ENCODE results near the gene MECR. TPM values are rescaled to one million over a fixed set of nuclear protein-coding genes. Genes with fewer than 3 reads are reported as not detected.

Gene MECR
- total RNA-seq, 1 donor from 2014 or later, result 22.5 TPM

DNA sequence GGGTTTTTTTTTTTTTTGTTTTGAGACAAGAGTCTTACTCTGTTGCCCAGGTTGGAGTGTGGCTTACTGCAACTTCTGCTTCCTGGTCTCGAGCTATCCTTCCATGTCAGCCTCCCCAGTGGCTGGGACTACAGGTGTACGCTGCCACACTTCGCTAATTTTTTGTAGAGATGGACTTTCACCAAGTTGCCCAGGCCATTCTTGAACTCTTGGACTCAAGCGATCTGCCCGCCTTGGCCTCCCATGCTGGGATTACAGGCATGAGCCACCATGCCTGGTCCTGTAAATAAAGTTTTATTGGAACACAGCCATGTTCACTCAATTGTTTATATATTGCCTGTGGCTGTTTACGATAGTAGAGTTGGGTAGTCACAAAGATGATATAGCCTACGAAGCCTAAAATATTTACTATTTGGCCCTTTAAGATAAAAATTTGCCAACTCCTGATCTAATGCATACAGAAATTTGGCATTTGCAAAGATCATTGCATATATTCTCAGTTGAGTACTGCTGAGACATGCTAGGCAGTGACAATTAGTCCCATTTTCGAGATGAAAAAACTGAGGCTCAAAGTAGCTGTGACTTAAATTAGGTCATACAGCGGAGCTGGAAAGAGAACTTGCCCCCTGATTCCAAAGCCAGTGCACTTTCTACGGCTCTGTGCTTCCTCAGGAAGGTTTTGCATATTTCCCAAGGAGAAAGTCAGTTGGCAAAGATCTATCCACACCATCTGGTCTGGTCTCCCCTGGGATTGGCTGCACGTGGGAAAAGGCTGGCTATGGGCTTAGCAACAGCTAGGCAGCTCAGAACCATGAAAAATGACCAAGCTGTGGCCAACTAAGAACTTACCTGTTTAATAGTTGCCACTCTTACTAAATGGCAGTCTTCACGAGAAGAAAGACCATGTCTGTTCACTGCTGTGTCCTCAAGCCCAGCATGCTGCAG, 19.4 kb downstream of the MECR start:
- H3K27me3 Mint-ChIP-seq (ENCODE audit: unreplicated experiment), result no peaks in the 10 kb centered on the region
- peaks cover 21% of the 10 kb centered on the region for H3K36me3 Mint-ChIP-seq (ENCODE audit: unreplicated experiment)
- no peaks in the 10 kb centered on the region for H3K4me1 Mint-ChIP-seq (ENCODE audit: unreplicated experiment)
- H3K27ac Mint-ChIP-seq (ENCODE audit: unreplicated experiment), result no peak overlapping the region
- DNase-seq (ENCODE audit: extremely low spot score, unreplicated experiment), result no peak
- TF ChIP-seq, protein P1, sequence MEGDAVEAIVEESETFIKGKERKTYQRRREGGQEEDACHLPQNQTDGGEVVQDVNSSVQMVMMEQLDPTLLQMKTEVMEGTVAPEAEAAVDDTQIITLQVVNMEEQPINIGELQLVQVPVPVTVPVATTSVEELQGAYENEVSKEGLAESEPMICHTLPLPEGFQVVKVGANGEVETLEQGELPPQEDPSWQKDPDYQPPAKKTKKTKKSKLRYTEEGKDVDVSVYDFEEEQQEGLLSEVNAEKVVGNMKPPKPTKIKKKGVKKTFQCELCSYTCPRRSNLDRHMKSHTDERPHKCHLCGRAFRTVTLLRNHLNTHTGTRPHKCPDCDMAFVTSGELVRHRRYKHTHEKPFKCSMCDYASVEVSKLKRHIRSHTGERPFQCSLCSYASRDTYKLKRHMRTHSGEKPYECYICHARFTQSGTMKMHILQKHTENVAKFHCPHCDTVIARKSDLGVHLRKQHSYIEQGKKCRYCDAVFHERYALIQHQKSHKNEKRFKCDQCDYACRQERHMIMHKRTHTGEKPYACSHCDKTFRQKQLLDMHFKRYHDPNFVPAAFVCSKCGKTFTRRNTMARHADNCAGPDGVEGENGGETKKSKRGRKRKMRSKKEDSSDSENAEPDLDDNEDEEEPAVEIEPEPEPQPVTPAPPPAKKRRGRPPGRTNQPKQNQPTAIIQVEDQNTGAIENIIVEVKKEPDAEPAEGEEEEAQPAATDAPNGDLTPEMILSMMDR (IDR thresholded peaks at IDR 0.05), result no peak
- no peak overlapping the region for H3K4me3 Mint-ChIP-seq (ENCODE audit: unreplicated experiment)
- no peaks in the 10 kb centered on the region for H3K9me3 Mint-ChIP-seq (ENCODE audit: unreplicated experiment)

- Mint-ChIP-seq H3K9me3 (ENCODE audit: unreplicated experiment) (no peaks in the 10 kb centered on the region), H3K4me3 (ENCODE audit: unreplicated experiment) (no peak overlapping the region), H3K36me3 (ENCODE audit: unreplicated experiment) (peaks cover 23% of the 10 kb centered on the region), H3K4me1 (ENCODE audit: unreplicated experiment) (no peaks in the 10 kb centered on the region), H3K27me3 (ENCODE audit: unreplicated experiment) (no peaks in the 10 kb centered on the region), H3K27ac (ENCODE audit: unreplicated experiment) (no peak overlapping the region)
- no peak for DNase-seq (ENCODE audit: extremely low spot score, unreplicated experiment)
- TF ChIP-seq, protein P1 (IDR thresholded peaks at IDR 0.05), result no peak
Observed at GRCh38 chr1:29210278-29211085, 20.3 kb downstream of the MECR start.

- DNase-seq (ENCODE audit: extremely low spot score, unreplicated experiment), result no peak
- Mint-ChIP-seq H3K27me3 (ENCODE audit: unreplicated experiment) (no peaks in the 10 kb centered on the region), H3K4me1 (ENCODE audit: unreplicated experiment) (no peaks in the 10 kb centered on the region), H3K4me3 (ENCODE audit: unreplicated experiment) (no peak overlapping the region), H3K27ac (ENCODE audit: unreplicated experiment) (no peak overlapping the region), H3K9me3 (ENCODE audit: unreplicated experiment) (no peaks in the 10 kb centered on the region), H3K36me3 (ENCODE audit: unreplicated experiment) (peaks cover 18% of the 10 kb centered on the region)
- TF ChIP-seq, protein P1 (IDR thresholded peaks at IDR 0.05), result no peak
Observed at GRCh38 chr1:29209173-29209572, 21.6 kb downstream of the MECR start.

DNA sequence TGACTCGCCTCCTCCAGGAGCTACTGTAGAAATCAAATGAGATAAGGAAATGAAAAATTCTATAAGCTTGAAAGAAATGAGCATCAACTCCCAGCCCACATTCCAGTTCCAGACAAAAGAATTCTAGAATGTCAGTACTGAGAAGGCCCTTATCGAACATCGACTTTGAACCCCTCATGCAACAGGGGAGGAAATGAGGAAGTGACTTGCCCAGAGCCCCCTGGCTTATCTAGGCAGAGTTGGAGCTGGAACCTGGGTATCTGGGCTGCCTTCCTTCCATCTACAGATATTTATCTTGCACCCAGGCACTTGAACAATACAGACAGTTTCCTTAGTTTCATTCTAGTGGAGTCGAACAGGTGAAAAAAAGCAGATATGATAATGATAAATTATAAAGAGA, 22.3 kb downstream of the MECR start:
- Mint-ChIP-seq H3K4me3 (ENCODE audit: unreplicated experiment) (no peak overlapping the region), H3K36me3 (ENCODE audit: unreplicated experiment) (peaks cover 18% of the 10 kb centered on the region), H3K4me1 (ENCODE audit: unreplicated experiment) (no peaks in the 10 kb centered on the region), H3K9me3 (ENCODE audit: unreplicated experiment) (no peaks in the 10 kb centered on the region), H3K27ac (ENCODE audit: unreplicated experiment) (no peak overlapping the region), H3K27me3 (ENCODE audit: unreplicated experiment) (no peaks in the 10 kb centered on the region)
- no peak for DNase-seq (ENCODE audit: extremely low spot score, unreplicated experiment)
- TF ChIP-seq, protein P1 (IDR thresholded peaks at IDR 0.05), result no peak

Measured in osteocyte (in vitro differentiated cells).